GM10248 (cell line): ENCODE results near the gene GAL3ST1.
"Not testable (repeated sequence)": the region's sequence is repeated elsewhere in the genome, so short reads cannot be mapped to it uniquely, and the experiment has no call there.

Source experiments
- CTCF ChIA-PET: fragments of 300-600 bp; sonication (Branson Sonifier 250); formaldehyde crosslinking; extraction: SDS; loops from one replicate; lab custom pipeline; 2021; ENCODE audit warnings: antibody characterized with exemption; lab: Yijun Ruan, JAX
- POLR2A ChIA-PET: fragments of 350-650 bp; sonication (Branson Sonifier 250); formaldehyde crosslinking; extraction: SDS; loops from one replicate; lab custom pipeline; 2020; ENCODE audit warnings: antibody characterized with exemption; lab: Yijun Ruan, JAX
- DNase-seq: peaks from one replicate; pipeline ENCODE4 v3.0.0; 2012; ENCODE audit errors: extremely low spot score
- TF ChIP-seq, protein P1 (sequence below): IDR thresholded peaks from 2 replicates; pipeline ENCODE4 v1.5.1; 2012; ENCODE audit warnings: mild to moderate bottlenecking, low read depth; ENCODE audit errors: extremely low read depth, missing control alignments, control extremely low read depth

Gene GAL3ST1

DNA sequence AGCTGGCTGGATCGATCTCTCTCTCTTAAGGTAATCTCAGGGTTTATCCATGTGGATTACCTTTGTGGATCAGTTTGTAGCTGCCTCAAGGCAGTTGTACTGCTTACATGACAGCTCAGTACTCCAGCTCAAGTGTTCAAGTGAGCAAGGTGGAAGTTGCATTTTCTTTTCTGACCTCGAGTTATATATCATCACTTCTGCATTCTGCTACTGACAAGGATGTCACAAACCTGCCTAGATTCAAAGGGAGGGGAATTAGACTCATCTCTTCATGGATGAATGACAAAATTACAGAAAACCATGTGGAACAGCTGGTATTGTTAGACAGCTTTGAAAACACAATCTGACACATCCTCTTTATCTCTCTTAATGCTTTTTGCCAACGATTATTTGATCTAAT is 26.5 kb upstream of the GAL3ST1 start:
- TF ChIP-seq, protein P1, sequence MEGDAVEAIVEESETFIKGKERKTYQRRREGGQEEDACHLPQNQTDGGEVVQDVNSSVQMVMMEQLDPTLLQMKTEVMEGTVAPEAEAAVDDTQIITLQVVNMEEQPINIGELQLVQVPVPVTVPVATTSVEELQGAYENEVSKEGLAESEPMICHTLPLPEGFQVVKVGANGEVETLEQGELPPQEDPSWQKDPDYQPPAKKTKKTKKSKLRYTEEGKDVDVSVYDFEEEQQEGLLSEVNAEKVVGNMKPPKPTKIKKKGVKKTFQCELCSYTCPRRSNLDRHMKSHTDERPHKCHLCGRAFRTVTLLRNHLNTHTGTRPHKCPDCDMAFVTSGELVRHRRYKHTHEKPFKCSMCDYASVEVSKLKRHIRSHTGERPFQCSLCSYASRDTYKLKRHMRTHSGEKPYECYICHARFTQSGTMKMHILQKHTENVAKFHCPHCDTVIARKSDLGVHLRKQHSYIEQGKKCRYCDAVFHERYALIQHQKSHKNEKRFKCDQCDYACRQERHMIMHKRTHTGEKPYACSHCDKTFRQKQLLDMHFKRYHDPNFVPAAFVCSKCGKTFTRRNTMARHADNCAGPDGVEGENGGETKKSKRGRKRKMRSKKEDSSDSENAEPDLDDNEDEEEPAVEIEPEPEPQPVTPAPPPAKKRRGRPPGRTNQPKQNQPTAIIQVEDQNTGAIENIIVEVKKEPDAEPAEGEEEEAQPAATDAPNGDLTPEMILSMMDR, result no peak
- CTCF ChIA-PET, result interaction anchor here (0.7 to 1.7 kb wide), 4 partner anchors 8 to 40 kb away, joined by 3 to 6 read pairs (median 6); partner anchors contain the start of gene PES1
- no peak for DNase-seq
- POLR2A ChIA-PET, result no interaction called here

DNA sequence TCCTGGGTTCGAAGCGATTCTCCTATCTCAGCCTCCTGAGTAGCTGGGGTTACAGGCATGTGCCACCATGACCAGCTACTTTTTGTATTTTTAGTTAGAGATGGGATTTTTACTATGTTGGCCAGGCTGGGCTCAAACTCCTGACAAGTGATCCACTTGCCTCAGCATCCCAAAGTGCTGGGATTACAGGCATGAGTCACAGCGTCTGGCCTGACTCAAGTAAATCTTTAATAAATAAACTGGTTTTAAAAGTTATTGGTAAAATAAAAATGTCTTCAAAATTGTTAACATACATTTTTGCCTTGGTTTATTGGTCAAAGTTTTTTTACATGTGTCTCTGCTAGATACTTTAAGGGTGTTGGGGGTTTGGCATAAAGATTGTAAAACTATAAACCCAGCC is 24.5 kb upstream of the GAL3ST1 start:
- CTCF ChIA-PET, result interaction anchor here (4.0 kb wide), 1 partner anchor 8 kb away, joined by 34 read pairs; the partner anchor contains the start of gene TCN2
- POLR2A ChIA-PET, result interaction anchor here (0.6 kb wide), 1 partner anchor 40 kb away, joined by 8 read pairs; no protein-coding TSS in a partner anchor
- TF ChIP-seq, protein P1, result no peak
- no peak for DNase-seq

DNA sequence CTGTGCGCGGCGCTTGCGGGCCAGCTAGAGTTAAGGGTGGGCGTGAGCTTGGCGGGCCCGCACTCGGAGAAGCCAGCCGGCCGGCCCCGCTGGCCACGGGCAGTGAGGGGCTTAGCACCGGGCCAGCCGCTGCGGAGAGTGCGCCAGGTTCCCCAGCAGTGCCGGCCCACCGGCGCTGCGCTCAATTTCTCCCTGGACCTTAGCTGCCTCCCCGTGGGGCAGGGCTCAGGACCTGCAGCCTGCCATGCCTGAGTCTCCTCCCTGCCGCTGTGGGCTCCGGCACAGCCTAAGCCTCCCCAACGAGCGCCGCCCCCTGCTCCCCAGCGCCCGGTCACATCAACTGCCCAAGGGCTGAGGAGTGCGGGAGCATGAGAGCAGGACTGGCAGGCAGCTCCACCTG is 22.4 kb upstream of the GAL3ST1 start:
- no peak for DNase-seq
- ChIA-PET POLR2A (interaction anchor here (0.6 kb wide), 1 partner anchor 10 kb away, joined by 5 read pairs; the partner anchor contains the start of gene TCN2), CTCF (interaction anchor here (0.9 to 4.0 kb wide), 2 partner anchors 10 to 38 kb away, joined by 6 to 34 read pairs; partner anchors contain the start of gene TCN2)
- TF ChIP-seq, protein P1, result no peak

DNA sequence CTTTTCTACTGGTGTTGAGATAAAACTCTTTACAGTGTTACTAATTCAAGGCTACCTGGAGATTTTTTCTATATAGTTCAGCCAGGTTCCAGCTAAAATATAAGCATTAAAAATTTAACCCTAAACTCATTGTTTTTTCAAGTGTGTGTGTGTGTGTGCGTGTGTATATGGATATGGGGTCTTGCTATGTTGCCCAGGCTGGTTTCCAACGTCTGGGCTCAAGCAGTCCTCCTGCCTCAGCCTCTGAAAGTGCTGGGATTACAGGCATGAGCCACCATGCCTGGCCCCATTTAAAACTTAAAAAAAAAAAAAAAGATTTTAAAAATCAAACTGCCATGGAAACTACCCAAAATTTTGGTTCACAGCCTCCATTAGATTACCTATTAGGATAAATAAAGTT is 21.7 kb upstream of the GAL3ST1 start:
- DNase-seq, result no peak
- POLR2A ChIA-PET, result no interaction called here
- CTCF ChIA-PET, result interaction anchor here (4.0 kb wide), 1 partner anchor 11 kb away, joined by 34 read pairs; the partner anchor contains the start of gene TCN2
- TF ChIP-seq, protein P1, result no peak

DNA sequence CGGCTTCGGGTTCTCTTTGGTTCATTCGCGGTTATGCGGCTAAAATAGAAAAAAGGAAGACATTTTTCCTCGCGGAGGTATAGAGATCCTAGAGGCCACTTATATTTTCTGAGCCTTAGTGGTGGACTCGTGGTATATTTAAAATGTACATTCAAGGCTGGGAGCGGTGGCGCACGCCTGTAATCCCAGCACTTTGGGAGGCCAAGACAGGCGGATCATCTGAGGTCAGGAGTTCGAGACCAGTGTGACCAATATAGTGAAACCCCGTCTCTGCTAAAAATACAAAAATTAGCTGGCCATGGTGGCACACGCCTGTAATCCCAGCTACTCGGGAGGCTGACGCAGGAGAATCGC is 17.9 kb upstream of the GAL3ST1 start:
- DNase-seq, POLR2A ChIA-PET: not testable (repeated sequence)
- CTCF ChIA-PET, result interaction anchor here (1.2 to 4.3 kb wide), 3 partner anchors 14 to 163 kb away, joined by 3 to 23 read pairs (median 3); partner anchors contain the start of gene TCN2

DNA sequence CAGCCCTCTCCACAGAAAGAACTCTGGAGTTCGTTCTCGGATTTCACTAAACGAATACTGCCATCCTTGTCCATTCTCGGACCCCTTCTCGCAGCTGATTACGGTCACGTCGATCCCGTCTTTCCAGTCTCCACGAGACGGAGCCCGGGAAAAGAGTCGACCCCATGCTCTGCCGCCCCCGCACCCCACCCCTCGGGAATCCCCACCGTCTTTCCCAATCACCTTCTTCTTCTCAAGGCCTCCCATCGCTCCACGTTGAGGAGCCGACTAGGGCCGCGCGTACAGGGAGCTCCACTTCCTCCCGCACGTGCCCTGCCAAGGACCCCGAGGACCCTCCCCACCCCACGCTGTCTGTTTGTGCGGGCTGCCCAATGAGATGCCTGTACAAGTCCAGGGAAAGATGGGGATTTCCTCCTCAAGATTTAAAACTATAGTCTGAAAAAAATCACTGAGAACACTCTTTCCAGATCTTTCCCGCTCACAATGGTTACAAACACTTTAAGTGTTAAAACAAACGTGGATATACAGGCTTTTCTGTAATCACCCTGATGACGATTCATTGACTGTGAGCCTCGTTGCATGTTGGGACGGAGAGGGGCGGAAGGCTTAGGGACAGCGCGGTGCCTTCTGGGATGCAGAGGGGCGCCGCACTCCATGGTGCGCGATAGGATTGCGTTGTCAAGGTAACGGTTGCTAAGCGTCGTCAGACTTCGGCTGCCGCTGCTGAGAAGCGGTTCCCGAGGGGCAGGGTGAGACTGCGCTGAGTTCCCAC is 17.3 kb upstream of the GAL3ST1 start, which contains the start of gene PES1:
Gene PES1, minus strand, starts transcription at position 323 of the 772 bp plus-strand sequence. Its CDS starts 77 bp downstream, at position 246.
- POLR2A ChIA-PET, result interaction anchor here (0.5 kb wide), 1 partner anchor 41 kb away, joined by 3 read pairs; no protein-coding TSS in a partner anchor
- TF ChIP-seq, protein P1, result no peak
- peak; percentile 98 for DNase-seq
- CTCF ChIA-PET, result interaction anchor here (0.8 to 4.3 kb wide), 5 partner anchors 10 to 163 kb away, joined by 3 to 23 read pairs (median 4); partner anchors contain the start of gene TCN2
